GM12873 (cell line): ENCODE data around the gene MMP8.

Source experiments
- TF ChIP-seq, protein P1 (sequence below): IDR thresholded peaks from 2 replicates; pipeline ENCODE4 v1.5.1; 2012; ENCODE audit warnings: low read depth, mild to moderate bottlenecking, moderate library complexity, low read length, control low read depth; ENCODE audit not compliant: insufficient read depth; ENCODE audit errors: missing control alignments

MMP8 gene

GRCh38 chr11:102733232-102733875 is 8.6 kb upstream of the MMP8 start:
- TF ChIP-seq, protein P1, sequence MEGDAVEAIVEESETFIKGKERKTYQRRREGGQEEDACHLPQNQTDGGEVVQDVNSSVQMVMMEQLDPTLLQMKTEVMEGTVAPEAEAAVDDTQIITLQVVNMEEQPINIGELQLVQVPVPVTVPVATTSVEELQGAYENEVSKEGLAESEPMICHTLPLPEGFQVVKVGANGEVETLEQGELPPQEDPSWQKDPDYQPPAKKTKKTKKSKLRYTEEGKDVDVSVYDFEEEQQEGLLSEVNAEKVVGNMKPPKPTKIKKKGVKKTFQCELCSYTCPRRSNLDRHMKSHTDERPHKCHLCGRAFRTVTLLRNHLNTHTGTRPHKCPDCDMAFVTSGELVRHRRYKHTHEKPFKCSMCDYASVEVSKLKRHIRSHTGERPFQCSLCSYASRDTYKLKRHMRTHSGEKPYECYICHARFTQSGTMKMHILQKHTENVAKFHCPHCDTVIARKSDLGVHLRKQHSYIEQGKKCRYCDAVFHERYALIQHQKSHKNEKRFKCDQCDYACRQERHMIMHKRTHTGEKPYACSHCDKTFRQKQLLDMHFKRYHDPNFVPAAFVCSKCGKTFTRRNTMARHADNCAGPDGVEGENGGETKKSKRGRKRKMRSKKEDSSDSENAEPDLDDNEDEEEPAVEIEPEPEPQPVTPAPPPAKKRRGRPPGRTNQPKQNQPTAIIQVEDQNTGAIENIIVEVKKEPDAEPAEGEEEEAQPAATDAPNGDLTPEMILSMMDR = peak; percentile 81

GRCh38 chr11:102729849-102730815 is 5.4 kb upstream of the MMP8 start:
- TF ChIP-seq, protein P1 = no peak

- TF ChIP-seq, protein P1 = no peak
These were observed 3.1 kb upstream of the MMP8 start for GRCh38 chr11:102727890-102728289.

DNA sequence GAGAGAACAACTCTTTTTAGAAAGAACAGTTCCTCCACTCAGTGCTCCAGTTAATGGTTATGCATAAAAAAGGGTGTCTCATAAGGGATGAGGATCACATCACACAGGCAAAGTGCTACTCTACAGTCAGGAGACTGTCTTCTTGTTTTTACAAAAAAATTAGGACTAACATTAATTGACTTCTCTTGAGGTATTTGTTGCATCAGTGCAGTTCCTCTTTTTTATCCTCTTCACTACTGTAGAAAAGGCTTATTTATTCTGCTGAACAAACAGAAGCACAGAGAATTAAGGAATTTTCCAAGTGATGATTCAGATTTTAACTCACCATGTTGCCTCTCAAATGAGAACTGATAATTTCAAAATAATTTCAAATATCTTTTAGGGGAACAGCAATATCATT is 1.9 kb downstream of the MMP8 start:
- TF ChIP-seq, protein P1 = no peak

- TF ChIP-seq, protein P1 = no peak
These were observed 5.0 kb downstream of the MMP8 start for GRCh38 chr11:102719620-102720277.

DNA sequence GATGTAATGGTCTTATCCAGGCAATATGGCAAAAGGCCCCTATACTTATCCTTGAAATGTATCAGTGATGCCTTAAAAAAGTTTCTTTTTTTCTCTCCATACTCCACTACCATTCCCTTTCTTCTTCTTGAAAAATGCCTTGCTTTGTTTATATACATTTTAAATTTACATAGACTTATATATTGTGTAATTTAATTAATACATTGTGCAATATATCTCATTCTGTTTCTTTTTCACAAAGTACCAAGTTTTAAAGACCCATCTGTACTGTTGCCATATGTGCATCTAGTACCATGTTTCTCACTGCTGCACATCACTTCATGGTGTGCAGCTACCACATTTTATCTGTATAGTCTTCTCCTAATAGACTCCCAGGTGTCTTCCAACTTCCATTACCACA is 7.5 kb downstream of the MMP8 start:
- TF ChIP-seq, protein P1 = no peak

- TF ChIP-seq, protein P1 = no peak
These were observed 8.2 kb downstream of the MMP8 start for GRCh38 chr11:102716527-102716926.
